ENCODE data around the gene TRMT61A. TPM values are rescaled to one million over a fixed set of nuclear protein-coding genes. Genes with fewer than 3 reads are reported as not detected.

TRMT61A gene
- total and polyA plus RNA-seq, 2 donors (not counting 3 experiments of a cell fraction or from before 2014, with no cell fraction given) = 6.8 to 10.6 TPM

DNA sequence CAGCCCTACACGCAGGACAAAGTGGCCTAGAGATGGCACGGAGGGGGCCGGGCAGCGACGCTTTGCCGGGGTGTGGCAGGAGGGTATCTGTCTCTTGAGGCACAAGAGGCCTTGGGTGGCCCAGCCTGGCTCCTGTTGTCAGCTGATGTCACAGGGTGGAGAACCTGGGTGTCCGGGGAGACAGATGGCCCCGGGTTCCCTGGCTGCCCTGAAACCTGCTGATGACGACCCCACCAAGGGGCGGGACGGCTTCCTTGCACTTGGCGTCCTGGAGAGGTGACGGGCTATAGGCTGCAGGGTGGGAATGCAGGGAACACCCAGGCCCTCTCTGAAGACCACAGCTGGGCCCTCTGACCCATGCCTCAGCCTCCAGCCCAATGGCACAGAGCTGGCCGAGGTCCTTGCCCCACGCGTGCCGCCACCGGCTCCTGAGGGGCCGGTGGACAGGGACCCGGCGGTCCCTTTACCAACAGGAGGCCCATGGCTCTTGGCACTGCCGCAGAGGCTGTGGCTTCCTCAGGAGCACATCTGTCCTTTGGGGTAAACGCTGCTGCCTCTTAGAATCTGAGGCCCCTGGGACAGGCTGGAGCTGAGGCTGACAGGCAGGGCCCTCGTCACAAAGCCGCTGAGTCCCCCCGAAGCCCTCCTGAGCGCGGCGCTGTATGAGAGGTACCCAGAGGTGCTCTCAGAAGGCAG, 16.4 kb downstream of the TRMT61A start:
- BruUV-seq (replicated peaks) = no TSS peak
- H3K9me3 ChIP-seq (replicated peaks; ENCODE audit: control insufficient read depth, insufficient read depth, low read length) = no peaks in the 10 kb centered on the region
- dilution Hi-C loops (cut with MboI; ENCODE audit: extremely low pct_ligation_motif_present, low sequenced_read_pairs) (no loop called here), intact Hi-C loops (cut with micrococcal nuclease) (no loop called here)
- H3K9me1 ChIP-seq (replicated peaks; ENCODE audit: control insufficient read depth, extremely low read depth, insufficient read depth, low read length) = no peaks in the 10 kb centered on the region
- no peaks in the 10 kb centered on the region for H4K20me1 ChIP-seq (replicated peaks; ENCODE audit: control insufficient read depth, extremely low read depth, insufficient read depth, low read length)
- no peak overlapping the region for H3K9ac ChIP-seq (replicated peaks; ENCODE audit: extremely low read depth, insufficient read depth, low read length)
- no peaks in the 10 kb centered on the region for H3K79me2 ChIP-seq (ENCODE audit: control insufficient read depth, insufficient read depth, low read length)
- CTCF ChIA-PET = interaction anchor here (0.9 to 14.4 kb wide), 5 partner anchors 12 to 45 kb away, joined by 3 to 209 read pairs (median 4); partner anchors contain the start of gene CKB
- no peak for DNase-seq (ENCODE audit: low read depth, low spot score)
- no peak overlapping the region for H3K4me3 ChIP-seq (replicated peaks in 1 of 3; ENCODE audit: insufficient read depth in 1 of 3, low read depth in 1 of 3, low read length in 3 of 3)
- H3K4me1 ChIP-seq (ENCODE audit: control insufficient read depth, extremely low read depth, insufficient read depth, low read length) = no peaks in the 10 kb centered on the region
- TF ChIP-seq, protein P1, sequence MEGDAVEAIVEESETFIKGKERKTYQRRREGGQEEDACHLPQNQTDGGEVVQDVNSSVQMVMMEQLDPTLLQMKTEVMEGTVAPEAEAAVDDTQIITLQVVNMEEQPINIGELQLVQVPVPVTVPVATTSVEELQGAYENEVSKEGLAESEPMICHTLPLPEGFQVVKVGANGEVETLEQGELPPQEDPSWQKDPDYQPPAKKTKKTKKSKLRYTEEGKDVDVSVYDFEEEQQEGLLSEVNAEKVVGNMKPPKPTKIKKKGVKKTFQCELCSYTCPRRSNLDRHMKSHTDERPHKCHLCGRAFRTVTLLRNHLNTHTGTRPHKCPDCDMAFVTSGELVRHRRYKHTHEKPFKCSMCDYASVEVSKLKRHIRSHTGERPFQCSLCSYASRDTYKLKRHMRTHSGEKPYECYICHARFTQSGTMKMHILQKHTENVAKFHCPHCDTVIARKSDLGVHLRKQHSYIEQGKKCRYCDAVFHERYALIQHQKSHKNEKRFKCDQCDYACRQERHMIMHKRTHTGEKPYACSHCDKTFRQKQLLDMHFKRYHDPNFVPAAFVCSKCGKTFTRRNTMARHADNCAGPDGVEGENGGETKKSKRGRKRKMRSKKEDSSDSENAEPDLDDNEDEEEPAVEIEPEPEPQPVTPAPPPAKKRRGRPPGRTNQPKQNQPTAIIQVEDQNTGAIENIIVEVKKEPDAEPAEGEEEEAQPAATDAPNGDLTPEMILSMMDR (IDR thresholded peaks at IDR 0.05; ENCODE audit: extremely low read depth in 1 of 2, insufficient read depth in 1 of 2, low read depth in 1 of 2, low read length in 2 of 2) = no peak
- no peak for TF ChIP-seq POLR2AphosphoS5 (IDR thresholded peaks at IDR 0.05; ENCODE audit: insufficient read depth, low read depth, low read length)
- TF ChIP-seq GATA2 (IDR thresholded peaks at IDR 0.05; ENCODE audit: insufficient read depth, insufficient read length, low read depth, low read length) = no peak
- TF ChIP-seq, protein P2, sequence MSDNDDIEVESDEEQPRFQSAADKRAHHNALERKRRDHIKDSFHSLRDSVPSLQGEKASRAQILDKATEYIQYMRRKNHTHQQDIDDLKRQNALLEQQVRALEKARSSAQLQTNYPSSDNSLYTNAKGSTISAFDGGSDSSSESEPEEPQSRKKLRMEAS (IDR thresholded peaks at IDR 0.05; ENCODE audit: insufficient read depth, insufficient read length) = no peak
- TF ChIP-seq EZH2 (IDR thresholded peaks at IDR 0.05; ENCODE audit: borderline replicate concordance, low read depth, low read length, severe bottlenecking) = no peak
- no peak for TF ChIP-seq POLR2A (IDR thresholded peaks at IDR 0.05; ENCODE audit: low read depth, low read length)
- TF ChIP-seq MYC (IDR thresholded peaks at IDR 0.05; ENCODE audit: low read depth, low read length) = no peak
- no peak for TF ChIP-seq FOS (IDR thresholded peaks at IDR 0.05; ENCODE audit: borderline replicate concordance, insufficient read depth, low read length)
- H3K27me3 ChIP-seq (ENCODE audit: control insufficient read depth in 2 of 2, insufficient read depth in 2 of 2, low read length in 2 of 2) = no peaks in the 10 kb centered on the region
- no peak overlapping the region for H3K27ac ChIP-seq (ENCODE audit: insufficient read depth, low read depth, low read length)
- H3K4me2 ChIP-seq (ENCODE audit: insufficient read depth, low read length) = no peak overlapping the region
- no peak overlapping the region for H2AFZ ChIP-seq (ENCODE audit: low read depth, low read length)
- H3K36me3 ChIP-seq (ENCODE audit: control insufficient read depth in 2 of 2, extremely low read depth in 1 of 2, insufficient read depth in 2 of 2, low read length in 2 of 2) = no peaks in the 10 kb centered on the region
- POLR2A ChIA-PET = no interaction called here
- FAIRE-seq = no peak
